GM23338 (cell line): ENCODE results near the gene NGFR. TPM values are rescaled to one million over a fixed set of nuclear protein-coding genes. Genes with fewer than 3 reads are reported as not detected.

Experiments used
- ATAC-seq: fragments of 200-7000 bp; cut with Tn5 transposase; 3 replicates; pipeline ENCODE4 v1.9.1; 2020
- DNase-seq: peaks from one replicate; pipeline ENCODE4 v3.0.0-alpha.2; 2015; ENCODE audit warnings: low spot score
- H2AFZ ChIP-seq: fragments of 200-600 bp; sonication (generic); 2 replicates; pipeline ENCODE4 v1.8.0; 2016; ENCODE audit warnings: antibody characterized with exemption, mild to moderate bottlenecking, moderate library complexity
- H3F3A ChIP-seq: fragments of 200-600 bp; sonication (generic); replicated peaks from 2 replicates; pipeline ENCODE4 v1.8.0; 2017; ENCODE audit warnings: antibody characterized with exemption, mixed run types, low read depth
- H3K27ac ChIP-seq: fragments of 200-600 bp; sonication (generic); 2 replicates; pipeline ENCODE4 v1.6.1; 2016; ENCODE audit warnings: low read depth
- H3K27me3 ChIP-seq: fragments of 200-600 bp; sonication (generic); 2 replicates; pipeline ENCODE4 v1.8.0; 2016; ENCODE audit warnings: mild to moderate bottlenecking, mixed run types, moderate library complexity; ENCODE audit not compliant: insufficient read depth
- H3K36me3 ChIP-seq: fragments of 200-600 bp; sonication (generic); 2 replicates; pipeline ENCODE4 v1.8.0; 2016; ENCODE audit warnings: mild to moderate bottlenecking; ENCODE audit not compliant: insufficient read depth
- H3K4me1 ChIP-seq: fragments of 200-600 bp; sonication (generic); 2 replicates; pipeline ENCODE4 v1.8.0; 2016; ENCODE audit warnings: mild to moderate bottlenecking, moderate library complexity; ENCODE audit not compliant: insufficient read depth
- H3K4me2 ChIP-seq: fragments of 200-600 bp; sonication (generic); 2 replicates; pipeline ENCODE4 v1.7.1; 2017; ENCODE audit warnings: mixed run types
- H3K4me3 ChIP-seq: fragments of 200-600 bp; sonication (generic); 2 replicates; pipeline ENCODE4 v1.6.1; 2016; ENCODE audit warnings: mixed run types
- H3K79me2 ChIP-seq: fragments of 200-600 bp; sonication (generic); replicated peaks from 2 replicates; pipeline ENCODE4 v1.8.0; 2017; ENCODE audit warnings: mild to moderate bottlenecking; ENCODE audit not compliant: insufficient read depth
- H3K9me2 ChIP-seq: fragments of 200-600 bp; sonication (generic); 2 replicates; pipeline ENCODE4 v1.8.0; 2017; ENCODE audit not compliant: insufficient read depth
- H4K20me1 ChIP-seq: fragments of 200-600 bp; sonication (generic); replicated peaks from 2 replicates; pipeline ENCODE4 v1.8.0; 2017; ENCODE audit warnings: mild to moderate bottlenecking; ENCODE audit not compliant: insufficient read depth
- H3K27ac Mint-ChIP-seq: 2 replicates; pipeline ENCODE4 v1.8.0; 2020; ENCODE audit warnings: inconsistent platforms, mild to moderate bottlenecking, moderate library complexity, mixed read lengths
- H3K27me3 Mint-ChIP-seq: 3 replicates; pipeline ENCODE4 v1.8.0; 2022; ENCODE audit warnings: low read depth, mild to moderate bottlenecking, moderate library complexity, mixed read lengths, inconsistent platforms; ENCODE audit not compliant: insufficient read depth, poor library complexity
- H3K36me3 Mint-ChIP-seq: 3 replicates; pipeline ENCODE4 v1.8.0; 2021; ENCODE audit warnings: low read depth, mild to moderate bottlenecking, inconsistent platforms, moderate library complexity, mixed read lengths
- H3K4me1 Mint-ChIP-seq: 3 replicates; pipeline ENCODE4 v1.8.0; 2020; ENCODE audit warnings: mild to moderate bottlenecking, inconsistent platforms, mixed read lengths
- H3K4me3 Mint-ChIP-seq: 3 replicates; pipeline ENCODE4 v1.8.0; 2021; ENCODE audit warnings: moderate library complexity, mild to moderate bottlenecking, inconsistent platforms, mixed read lengths
- H3K9me3 Mint-ChIP-seq: 3 replicates; pipeline ENCODE4 v1.8.0; 2020; ENCODE audit warnings: moderate library complexity, mild to moderate bottlenecking, inconsistent platforms, mixed read lengths
- CREB1 ChIP-seq: fragments of 250-450 bp; sonication (Bioruptor Pico); IDR thresholded peaks from 2 replicates; pipeline ENCODE4 v1.5.0; 2020; ENCODE audit warnings: low read depth, mild to moderate bottlenecking, moderate library complexity
- EZH2 ChIP-seq: fragments of 200-600 bp; sonication (generic); IDR thresholded peaks from one replicate; pipeline ENCODE4 v1.8.0; 2017; ENCODE audit warnings: antibody characterized with exemption, mild to moderate bottlenecking, low read depth; ENCODE audit not compliant: unreplicated experiment
- EZH2phosphoT487 ChIP-seq: fragments of 200-600 bp; sonication (generic); IDR thresholded peaks from one replicate; pipeline ENCODE4 v1.8.1; 2018; ENCODE audit warnings: antibody characterized with exemption; ENCODE audit not compliant: unreplicated experiment
- JUNB ChIP-seq: IDR thresholded peaks from one replicate; pipeline ENCODE4 v1.6.1; 2016; ENCODE audit warnings: antibody characterized with exemption; ENCODE audit not compliant: unreplicated experiment
- NANOG ChIP-seq: IDR thresholded peaks from 2 replicates; pipeline ENCODE4 v1.6.1; 2016; ENCODE audit warnings: antibody characterized with exemption, borderline replicate concordance
- POLR2AphosphoS5 ChIP-seq: IDR thresholded peaks from 2 replicates; pipeline ENCODE4 v1.6.1; 2016; ENCODE audit warnings: antibody characterized with exemption, low read depth
- STAT1 ChIP-seq: IDR thresholded peaks from one replicate; pipeline ENCODE4 v1.6.1; 2016; ENCODE audit warnings: antibody characterized with exemption; ENCODE audit not compliant: unreplicated experiment
- ZNF114 ChIP-seq: fragments of 250-450 bp; sonication (Bioruptor Pico); IDR thresholded peaks from 2 replicates; pipeline ENCODE4 v1.5.0; 2020; ENCODE audit warnings: mild to moderate bottlenecking, moderate library complexity
- ZNF331 ChIP-seq: fragments of 250-450 bp; sonication (Bioruptor Pico); IDR thresholded peaks from 2 replicates; pipeline ENCODE4 v1.5.0; 2020; ENCODE audit warnings: low read depth, mild to moderate bottlenecking, moderate library complexity
- polyA plus RNA-seq: library from polyadenylated mRNA; unstranded; fragments of >200 nt; fragmentation: Nextera tagmentation; extraction: Ambion mirVana; gene quantifications from 2 replicates; pipeline ENCODE4 v1.2.1, GENCODE V29; 2016
- total RNA-seq: library from RNA; depleted of rRNA; stranded (reverse); fragments of >200 nt; shearing (Covaris generic); gene quantifications from 2 replicates; pipeline ENCODE4 v1.2.3, GENCODE V29; 2014
- TF ChIP-seq, protein P1 (sequence below): IDR thresholded peaks from 2 replicates; pipeline ENCODE4 v1.6.1; 2016; ENCODE audit warnings: antibody characterized with exemption
- TF ChIP-seq, protein P2 (sequence below): fragments of 250-450 bp; sonication (Bioruptor Pico); IDR thresholded peaks from 2 replicates; pipeline ENCODE4 v1.5.0; 2020; ENCODE audit warnings: mild to moderate bottlenecking, moderate library complexity
- TF ChIP-seq, protein P3 (sequence below): IDR thresholded peaks from one replicate; pipeline ENCODE4 v1.6.1; 2018; ENCODE audit warnings: antibody characterized with exemption; ENCODE audit not compliant: unreplicated experiment
- TF ChIP-seq, protein P4 (sequence below), 2 experiments: fragments of 200-600 bp in 1 of 2; sonication (generic) in 1 of 2; conservative IDR thresholded peaks; 2 replicates each; pipeline versions ENCODE4 v1.5.1 to v1.6.1; 2016 to 2017; ENCODE audit warnings: antibody characterized with exemption in 2 of 2, low read depth in 2 of 2, mild to moderate bottlenecking in 2 of 2, moderate library complexity in 1 of 2

Gene NGFR
- total and polyA plus RNA-seq, 2 experiments from 2014 or later, result 2.8 to 6.9 TPM

DNA sequence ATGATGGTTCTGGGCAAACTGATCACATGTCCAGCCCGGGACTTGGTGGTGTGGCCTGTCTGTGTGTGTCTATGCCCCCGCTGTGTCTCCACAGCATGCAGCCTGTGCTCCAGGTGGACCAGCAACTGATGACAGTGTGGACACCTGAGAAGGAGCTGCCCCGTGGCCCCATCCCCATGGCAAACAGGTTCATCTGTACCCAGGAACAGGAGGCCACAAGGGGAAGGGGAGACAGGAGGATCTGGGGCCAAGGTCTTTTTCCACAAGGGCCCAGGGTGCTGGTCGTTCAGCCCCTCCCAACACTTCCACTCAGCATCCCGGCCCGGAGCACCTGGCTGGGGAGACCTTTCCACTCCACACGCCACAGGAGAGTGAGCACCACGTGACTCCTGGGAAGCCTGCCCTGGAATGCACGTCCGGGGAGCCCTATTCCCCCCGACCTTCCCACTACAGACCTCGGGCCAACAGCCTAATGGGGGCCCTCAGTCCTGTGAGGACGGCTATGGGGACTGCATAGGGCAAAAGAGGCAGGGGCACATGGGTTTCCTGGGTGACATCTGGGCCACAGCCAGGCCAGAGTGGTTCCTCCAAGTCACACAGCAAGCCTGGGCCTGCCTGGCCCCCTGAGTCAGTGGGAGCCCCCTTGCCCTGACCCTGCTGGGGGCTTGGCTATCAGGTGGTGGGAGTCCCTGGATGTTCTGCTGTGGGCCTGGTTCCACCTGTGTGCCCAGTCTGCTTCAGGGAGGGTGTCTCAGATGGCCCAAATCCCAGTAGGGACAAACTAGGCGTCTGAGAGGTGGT, 59.8 kb downstream of the NGFR start:
- Mint-ChIP-seq H3K4me3 (no peak overlapping the region), H3K36me3 (no peaks in the 10 kb centered on the region), H3K27me3 (peaks cover 11% of the 10 kb centered on the region), H3K27ac (no peak overlapping the region), H3K4me1 (peaks cover 12% of the 10 kb centered on the region), H3K9me3 (no peaks in the 10 kb centered on the region)
- no peak overlapping the region for H3K4me3 ChIP-seq
- H4K20me1 ChIP-seq, result no peaks in the 10 kb centered on the region
- H3K27ac ChIP-seq, result no peak overlapping the region
- DNase-seq, result no peak
- peak overlapping the region; percentile 18; the same call in 1 of the 2 replicates for H2AFZ ChIP-seq
- no peaks in the 10 kb centered on the region; the same call in 1 of the 2 replicates for H3K27me3 ChIP-seq
- ATAC-seq, result no peak
- H3K4me1 ChIP-seq, result no peaks in the 10 kb centered on the region; the same call in 1 of the 2 replicates
- TF ChIP-seq CREB1 (CRISPR knock-in tag), result no peak
- no peak for TF ChIP-seq JUNB
- TF ChIP-seq, protein P1, sequence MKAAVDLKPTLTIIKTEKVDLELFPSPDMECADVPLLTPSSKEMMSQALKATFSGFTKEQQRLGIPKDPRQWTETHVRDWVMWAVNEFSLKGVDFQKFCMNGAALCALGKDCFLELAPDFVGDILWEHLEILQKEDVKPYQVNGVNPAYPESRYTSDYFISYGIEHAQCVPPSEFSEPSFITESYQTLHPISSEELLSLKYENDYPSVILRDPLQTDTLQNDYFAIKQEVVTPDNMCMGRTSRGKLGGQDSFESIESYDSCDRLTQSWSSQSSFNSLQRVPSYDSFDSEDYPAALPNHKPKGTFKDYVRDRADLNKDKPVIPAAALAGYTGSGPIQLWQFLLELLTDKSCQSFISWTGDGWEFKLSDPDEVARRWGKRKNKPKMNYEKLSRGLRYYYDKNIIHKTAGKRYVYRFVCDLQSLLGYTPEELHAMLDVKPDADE, result no peak
- TF ChIP-seq, protein P2, sequence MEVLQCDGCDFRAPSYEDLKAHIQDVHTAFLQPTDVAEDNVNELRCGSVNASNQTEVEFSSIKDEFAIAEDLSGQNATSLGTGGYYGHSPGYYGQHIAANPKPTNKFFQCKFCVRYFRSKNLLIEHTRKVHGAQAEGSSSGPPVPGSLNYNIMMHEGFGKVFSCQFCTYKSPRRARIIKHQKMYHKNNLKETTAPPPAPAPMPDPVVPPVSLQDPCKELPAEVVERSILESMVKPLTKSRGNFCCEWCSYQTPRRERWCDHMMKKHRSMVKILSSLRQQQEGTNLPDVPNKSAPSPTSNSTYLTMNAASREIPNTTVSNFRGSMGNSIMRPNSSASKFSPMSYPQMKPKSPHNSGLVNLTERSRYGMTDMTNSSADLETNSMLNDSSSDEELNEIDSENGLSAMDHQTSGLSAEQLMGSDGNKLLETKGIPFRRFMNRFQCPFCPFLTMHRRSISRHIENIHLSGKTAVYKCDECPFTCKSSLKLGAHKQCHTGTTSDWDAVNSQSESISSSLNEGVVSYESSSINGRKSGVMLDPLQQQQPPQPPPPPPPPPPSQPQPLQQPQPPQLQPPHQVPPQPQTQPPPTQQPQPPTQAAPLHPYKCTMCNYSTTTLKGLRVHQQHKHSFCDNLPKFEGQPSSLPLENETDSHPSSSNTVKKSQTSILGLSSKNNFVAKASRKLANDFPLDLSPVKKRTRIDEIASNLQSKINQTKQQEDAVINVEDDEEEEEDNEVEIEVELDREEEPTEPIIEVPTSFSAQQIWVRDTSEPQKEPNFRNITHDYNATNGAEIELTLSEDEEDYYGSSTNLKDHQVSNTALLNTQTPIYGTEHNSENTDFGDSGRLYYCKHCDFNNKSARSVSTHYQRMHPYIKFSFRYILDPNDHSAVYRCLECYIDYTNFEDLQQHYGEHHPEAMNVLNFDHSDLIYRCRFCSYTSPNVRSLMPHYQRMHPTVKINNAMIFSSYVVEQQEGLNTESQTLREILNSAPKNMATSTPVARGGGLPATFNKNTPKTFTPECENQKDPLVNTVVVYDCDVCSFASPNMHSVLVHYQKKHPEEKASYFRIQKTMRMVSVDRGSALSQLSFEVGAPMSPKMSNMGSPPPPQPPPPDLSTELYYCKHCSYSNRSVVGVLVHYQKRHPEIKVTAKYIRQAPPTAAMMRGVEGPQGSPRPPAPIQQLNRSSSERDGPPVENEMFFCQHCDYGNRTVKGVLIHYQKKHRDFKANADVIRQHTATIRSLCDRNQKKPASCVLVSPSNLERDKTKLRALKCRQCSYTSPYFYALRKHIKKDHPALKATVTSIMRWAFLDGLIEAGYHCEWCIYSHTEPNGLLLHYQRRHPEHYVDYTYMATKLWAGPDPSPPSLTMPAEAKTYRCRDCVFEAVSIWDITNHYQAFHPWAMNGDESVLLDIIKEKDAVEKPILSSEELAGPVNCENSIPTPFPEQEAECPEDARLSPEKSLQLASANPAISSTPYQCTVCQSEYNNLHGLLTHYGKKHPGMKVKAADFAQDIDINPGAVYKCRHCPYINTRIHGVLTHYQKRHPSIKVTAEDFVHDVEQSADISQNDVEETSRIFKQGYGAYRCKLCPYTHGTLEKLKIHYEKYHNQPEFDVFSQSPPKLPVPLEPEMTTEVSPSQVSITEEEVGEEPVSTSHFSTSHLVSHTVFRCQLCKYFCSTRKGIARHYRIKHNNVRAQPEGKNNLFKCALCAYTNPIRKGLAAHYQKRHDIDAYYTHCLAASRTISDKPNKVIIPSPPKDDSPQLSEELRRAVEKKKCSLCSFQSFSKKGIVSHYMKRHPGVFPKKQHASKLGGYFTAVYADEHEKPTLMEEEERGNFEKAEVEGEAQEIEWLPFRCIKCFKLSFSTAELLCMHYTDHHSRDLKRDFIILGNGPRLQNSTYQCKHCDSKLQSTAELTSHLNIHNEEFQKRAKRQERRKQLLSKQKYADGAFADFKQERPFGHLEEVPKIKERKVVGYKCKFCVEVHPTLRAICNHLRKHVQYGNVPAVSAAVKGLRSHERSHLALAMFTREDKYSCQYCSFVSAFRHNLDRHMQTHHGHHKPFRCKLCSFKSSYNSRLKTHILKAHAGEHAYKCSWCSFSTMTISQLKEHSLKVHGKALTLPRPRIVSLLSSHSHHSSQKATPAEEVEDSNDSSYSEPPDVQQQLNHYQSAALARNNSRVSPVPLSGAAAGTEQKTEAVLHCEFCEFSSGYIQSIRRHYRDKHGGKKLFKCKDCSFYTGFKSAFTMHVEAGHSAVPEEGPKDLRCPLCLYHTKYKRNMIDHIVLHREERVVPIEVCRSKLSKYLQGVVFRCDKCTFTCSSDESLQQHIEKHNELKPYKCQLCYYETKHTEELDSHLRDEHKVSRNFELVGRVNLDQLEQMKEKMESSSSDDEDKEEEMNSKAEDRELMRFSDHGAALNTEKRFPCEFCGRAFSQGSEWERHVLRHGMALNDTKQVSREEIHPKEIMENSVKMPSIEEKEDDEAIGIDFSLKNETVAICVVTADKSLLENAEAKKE (CRISPR knock-in tag), result no peak
- no peak for TF ChIP-seq NANOG
- no peak for TF ChIP-seq ZNF114 (CRISPR knock-in tag)
- TF ChIP-seq, protein P3, sequence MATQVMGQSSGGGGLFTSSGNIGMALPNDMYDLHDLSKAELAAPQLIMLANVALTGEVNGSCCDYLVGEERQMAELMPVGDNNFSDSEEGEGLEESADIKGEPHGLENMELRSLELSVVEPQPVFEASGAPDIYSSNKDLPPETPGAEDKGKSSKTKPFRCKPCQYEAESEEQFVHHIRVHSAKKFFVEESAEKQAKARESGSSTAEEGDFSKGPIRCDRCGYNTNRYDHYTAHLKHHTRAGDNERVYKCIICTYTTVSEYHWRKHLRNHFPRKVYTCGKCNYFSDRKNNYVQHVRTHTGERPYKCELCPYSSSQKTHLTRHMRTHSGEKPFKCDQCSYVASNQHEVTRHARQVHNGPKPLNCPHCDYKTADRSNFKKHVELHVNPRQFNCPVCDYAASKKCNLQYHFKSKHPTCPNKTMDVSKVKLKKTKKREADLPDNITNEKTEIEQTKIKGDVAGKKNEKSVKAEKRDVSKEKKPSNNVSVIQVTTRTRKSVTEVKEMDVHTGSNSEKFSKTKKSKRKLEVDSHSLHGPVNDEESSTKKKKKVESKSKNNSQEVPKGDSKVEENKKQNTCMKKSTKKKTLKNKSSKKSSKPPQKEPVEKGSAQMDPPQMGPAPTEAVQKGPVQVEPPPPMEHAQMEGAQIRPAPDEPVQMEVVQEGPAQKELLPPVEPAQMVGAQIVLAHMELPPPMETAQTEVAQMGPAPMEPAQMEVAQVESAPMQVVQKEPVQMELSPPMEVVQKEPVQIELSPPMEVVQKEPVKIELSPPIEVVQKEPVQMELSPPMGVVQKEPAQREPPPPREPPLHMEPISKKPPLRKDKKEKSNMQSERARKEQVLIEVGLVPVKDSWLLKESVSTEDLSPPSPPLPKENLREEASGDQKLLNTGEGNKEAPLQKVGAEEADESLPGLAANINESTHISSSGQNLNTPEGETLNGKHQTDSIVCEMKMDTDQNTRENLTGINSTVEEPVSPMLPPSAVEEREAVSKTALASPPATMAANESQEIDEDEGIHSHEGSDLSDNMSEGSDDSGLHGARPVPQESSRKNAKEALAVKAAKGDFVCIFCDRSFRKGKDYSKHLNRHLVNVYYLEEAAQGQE, result no peak
- no peak for TF ChIP-seq STAT1
- no peak for TF ChIP-seq EZH2phosphoT487
- TF ChIP-seq EZH2, result no peak
- no peak for TF ChIP-seq ZNF331 (CRISPR knock-in tag)
- TF ChIP-seq, protein P4, sequence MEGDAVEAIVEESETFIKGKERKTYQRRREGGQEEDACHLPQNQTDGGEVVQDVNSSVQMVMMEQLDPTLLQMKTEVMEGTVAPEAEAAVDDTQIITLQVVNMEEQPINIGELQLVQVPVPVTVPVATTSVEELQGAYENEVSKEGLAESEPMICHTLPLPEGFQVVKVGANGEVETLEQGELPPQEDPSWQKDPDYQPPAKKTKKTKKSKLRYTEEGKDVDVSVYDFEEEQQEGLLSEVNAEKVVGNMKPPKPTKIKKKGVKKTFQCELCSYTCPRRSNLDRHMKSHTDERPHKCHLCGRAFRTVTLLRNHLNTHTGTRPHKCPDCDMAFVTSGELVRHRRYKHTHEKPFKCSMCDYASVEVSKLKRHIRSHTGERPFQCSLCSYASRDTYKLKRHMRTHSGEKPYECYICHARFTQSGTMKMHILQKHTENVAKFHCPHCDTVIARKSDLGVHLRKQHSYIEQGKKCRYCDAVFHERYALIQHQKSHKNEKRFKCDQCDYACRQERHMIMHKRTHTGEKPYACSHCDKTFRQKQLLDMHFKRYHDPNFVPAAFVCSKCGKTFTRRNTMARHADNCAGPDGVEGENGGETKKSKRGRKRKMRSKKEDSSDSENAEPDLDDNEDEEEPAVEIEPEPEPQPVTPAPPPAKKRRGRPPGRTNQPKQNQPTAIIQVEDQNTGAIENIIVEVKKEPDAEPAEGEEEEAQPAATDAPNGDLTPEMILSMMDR (conservative IDR thresholded peaks at IDR 0.05; ENCODE audit: low read depth in 2 of 2), result no peak
- no peak for TF ChIP-seq POLR2AphosphoS5
- no peaks in the 10 kb centered on the region for H3K79me2 ChIP-seq
- no peaks in the 10 kb centered on the region for H3K9me2 ChIP-seq
- H3K36me3 ChIP-seq, result no peaks in the 10 kb centered on the region
- no peaks in the 10 kb centered on the region for H3F3A ChIP-seq
- no peak overlapping the region for H3K4me2 ChIP-seq
